Stimulated activated CD8-positive, alpha-beta memory T cell treated with anti-CD3 and anti-CD28 coated beads, Interleukin-12 subunit alpha, Interleukin-12 subunit beta, amount 100 ng/mL, for 1 hour (primary cell): ENCODE results near the gene PRKCE.

Experiments
- DNase-seq: peaks from one replicate; pipeline ENCODE4 v3.0.0-alpha.2; 2020; ENCODE audit warnings: low read depth

Gene PRKCE

GRCh38 chr2:46048693-46049092 lies 397.2 kb downstream of the PRKCE start:
- no peak for DNase-seq

DNA sequence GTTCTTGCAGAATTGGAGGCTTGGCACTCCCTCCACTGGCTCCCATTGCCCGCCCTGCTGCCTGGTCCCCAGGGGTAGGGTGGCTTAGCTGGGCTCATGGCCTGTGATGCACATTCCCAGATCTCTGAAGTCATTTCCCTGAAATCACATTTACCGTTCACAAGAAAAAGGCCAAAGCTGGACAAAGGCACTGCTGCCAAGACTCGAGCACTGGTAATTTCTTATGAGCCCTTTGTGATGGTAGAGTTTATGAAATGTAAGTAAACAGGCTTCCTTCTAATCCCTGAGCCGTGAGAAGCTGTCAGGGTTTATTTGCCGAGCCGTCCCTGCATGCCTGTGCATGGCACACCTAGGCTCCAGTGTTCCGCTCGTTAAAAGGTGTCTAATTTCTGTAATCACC lies 398.6 kb downstream of the PRKCE start:
- DNase-seq: no peak

- DNase-seq: no peak
Observed at GRCh38 chr2:46050489-46050888, 399.0 kb downstream of the PRKCE start.

DNA sequence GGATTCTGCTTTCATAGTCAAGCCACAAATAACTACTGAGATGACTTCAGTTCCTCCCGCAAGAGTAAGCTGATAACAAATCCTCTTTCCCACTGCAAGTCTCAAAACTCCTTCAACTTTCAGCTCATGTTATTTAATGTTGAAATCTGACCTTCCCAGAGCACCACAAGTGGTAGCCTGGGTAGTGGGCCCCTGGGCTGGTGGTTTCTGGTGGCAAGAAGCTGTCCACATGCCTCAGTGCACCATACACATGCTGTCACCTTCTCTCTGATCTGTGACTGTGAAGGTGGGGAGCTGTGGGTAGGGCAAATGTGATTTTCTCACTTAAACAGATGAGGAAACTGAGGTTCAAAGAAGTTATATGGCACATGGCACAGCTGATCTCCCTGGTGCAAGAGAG lies 399.6 kb downstream of the PRKCE start:
- no peak for DNase-seq

GRCh38 chr2:46053564-46053963 lies 402.1 kb downstream of the PRKCE start:
- no peak for DNase-seq

- no peak for DNase-seq
Observed at GRCh38 chr2:46056541-46056940, 405.1 kb downstream of the PRKCE start.

DNA sequence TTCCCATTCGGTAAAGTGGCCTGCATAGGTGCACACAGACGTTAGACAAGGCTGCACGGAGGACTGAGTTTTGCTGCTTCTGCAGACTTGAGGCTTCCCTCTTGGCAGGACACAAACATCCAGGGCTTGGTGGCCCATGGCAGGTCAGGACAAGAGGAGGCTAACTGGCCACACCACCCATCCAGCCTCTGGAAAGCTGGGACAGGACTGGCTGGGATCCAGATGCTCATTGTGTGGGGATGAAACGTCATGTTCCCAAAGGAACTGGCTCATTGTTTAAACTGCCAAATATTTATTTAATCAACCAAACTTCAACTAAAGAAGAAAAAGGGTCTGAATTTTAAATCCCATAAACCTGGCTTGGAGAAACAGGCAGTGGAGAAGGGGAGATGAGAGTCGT lies 406.7 kb downstream of the PRKCE start:
- DNase-seq: no peak

DNA sequence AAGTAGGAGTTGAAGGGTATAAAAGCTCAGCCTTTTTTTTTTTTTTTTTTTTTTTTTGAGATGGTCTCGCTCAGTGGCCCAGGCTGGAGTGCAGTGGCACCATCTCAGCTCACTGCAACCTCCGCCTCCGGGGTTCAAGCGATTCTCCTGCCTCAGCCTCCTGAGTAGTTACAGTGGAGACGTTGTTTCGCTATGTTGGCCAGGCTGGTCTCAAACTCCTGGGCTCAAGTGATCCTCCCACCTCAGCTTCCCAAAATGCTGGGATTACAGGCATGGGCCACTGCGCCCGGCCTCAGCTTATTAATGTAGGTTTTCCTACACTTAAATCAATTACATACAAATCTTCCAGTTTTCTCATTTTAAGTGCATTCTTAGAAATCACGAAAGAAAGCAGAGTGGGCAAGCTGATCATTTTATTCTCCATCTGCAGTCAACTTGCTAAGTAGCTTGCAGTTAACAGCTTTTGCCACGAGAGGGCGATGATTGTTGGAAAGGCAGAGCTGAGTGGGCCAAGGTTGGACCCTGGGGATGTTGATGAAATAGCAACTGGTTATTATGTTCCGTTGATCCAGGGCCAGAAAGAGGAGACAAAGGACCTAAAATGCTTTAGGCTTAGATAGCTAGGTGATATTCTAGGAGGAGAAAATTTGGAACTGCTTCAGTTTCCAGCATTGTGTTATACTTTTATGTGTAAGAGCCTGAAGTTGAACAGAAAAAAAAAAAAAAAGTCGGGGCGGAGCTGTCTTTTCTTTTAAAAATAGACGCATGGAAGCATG lies 411.4 kb downstream of the PRKCE start:
- DNase-seq: peak; percentile 51

DNA sequence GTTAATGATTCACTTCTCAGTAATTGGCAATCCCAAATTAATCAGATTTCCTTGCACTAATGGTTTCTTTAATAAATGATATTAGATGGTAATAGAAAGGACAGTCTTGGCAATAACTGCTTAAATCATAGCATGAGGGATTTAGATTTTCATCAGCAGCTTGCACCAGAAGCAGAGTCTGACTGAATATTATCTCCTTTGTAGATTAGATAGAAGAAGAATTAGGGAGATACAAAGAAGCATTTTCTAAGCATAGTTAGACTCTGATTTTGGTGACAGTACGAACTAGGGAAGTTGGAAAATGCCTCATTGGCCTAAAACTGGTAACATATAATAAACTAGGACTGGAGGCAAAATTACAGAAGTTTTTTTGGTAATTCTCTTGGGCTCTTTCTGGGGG lies 412.9 kb downstream of the PRKCE start:
- DNase-seq: no peak

GRCh38 chr2:46065152-46065551 lies 413.7 kb downstream of the PRKCE start:
- DNase-seq: no peak

DNA sequence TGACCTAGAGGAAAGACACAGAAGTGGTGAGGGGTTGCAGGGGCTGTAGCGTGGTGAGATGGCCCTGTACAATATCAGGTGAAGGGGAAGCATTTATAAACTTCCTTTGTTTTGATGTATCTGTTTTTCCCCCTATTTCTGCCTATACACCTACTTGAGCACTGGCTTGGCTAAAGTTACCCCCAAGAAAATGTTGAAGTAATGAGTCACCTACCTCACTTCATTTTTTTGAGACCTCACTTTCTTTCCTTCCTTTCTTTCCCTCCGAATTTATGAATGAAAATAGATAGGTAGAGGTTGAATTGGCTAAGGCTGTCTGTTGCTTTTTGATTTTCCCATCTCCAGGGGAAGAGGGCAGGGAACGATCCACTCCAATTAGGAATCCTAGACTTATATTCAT lies 414.6 kb downstream of the PRKCE start:
- no peak for DNase-seq

DNA sequence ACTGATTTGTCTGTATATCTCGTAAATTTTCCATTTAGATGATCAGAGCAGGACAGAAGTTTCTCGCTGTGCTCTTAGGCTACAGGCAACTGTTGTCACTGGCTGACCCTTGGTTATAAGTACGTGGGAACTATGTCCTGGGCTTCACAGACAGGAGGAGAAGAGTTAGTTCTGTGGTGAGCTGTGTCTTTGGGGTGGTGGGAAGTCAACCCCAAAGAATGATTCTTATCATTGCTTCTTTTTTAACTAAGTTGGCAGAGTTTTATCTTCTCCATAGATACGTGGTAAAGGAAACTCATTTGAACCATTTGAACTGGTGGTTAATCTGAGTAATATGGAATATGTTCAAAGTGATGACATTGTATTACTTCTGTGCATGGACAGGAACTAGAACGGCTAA lies 415.1 kb downstream of the PRKCE start:
- DNase-seq: no peak

GRCh38 chr2:46067062-46067461 lies 415.6 kb downstream of the PRKCE start:
- no peak for DNase-seq

DNA sequence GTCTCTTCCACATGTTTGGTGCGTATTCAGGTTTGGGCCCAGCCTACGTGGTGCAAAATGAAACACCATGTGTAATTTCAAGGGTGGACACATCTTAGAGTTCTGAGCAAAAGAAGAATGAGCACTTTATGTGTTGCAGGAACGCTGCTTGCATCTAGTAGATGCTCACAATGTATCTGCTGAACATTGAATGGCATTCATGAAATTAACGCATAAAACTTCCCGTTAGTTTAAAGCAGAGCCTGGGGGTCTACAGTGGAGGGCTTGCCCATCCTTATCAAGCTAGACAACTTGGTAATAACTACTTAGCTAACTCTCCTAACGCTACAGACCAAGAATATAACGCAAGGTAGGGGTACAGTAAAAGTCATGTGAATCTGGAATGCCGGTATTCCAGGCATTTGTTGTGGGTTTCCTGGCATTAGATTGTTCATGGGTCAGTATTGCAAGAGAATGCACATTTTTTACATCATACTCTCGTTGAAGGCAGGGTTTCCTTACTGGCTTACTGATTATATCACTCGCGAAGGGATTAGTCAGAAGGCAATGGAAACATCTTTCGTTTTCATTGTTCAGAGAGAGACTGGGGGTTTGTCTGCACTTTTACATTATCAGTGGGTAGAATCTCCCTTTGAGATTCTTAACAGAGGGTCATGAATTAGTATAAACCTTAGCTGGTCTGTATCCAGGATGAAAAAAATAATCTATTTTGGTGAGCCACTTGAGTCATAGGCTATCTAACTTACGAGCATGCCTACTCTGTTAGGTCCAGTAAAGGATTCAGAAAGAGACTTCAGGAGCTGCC lies 416.2 kb downstream of the PRKCE start:
- DNase-seq: no peak

DNA sequence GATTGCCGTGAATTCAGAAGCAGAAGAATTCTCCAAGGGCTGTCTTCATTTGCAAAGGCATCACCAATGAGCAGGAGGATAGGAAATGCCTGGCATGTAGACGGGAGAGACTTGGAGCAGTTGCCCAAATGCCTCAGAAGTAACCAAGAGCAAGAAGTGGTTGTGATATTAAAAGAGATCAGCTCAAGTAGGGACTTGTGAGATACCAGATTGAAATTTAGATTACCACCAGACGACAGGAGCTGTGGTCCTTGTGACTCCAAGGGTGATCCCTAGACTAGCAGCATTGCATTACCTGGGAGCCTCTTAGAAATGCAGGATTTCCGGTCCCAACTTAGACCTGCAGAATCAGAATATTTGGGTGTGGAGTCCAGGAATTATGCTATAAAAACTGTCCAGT lies 417.2 kb downstream of the PRKCE start:
- DNase-seq: no peak

DNA sequence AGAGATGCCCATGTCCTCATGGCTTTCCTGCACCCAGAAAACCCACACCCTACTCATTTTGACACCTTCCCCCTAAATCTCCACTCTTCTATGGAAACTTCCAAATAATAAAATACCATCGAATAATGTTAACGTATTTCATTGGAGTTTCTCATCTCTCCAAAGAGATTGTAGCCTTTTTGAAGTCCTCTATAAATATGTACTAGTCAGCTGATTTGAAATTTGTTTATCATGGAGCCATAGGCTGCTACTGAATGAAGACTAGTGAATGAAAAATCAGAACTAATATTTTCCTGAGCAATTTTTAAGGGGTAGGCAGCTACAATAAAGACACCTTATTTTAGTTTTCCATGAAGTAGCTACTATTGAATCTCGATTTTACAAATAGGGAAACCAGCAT lies 419.6 kb downstream of the PRKCE start:
- DNase-seq: no peak

GRCh38 chr2:46072101-46072820 lies 420.8 kb downstream of the PRKCE start:
- no peak for DNase-seq

DNA sequence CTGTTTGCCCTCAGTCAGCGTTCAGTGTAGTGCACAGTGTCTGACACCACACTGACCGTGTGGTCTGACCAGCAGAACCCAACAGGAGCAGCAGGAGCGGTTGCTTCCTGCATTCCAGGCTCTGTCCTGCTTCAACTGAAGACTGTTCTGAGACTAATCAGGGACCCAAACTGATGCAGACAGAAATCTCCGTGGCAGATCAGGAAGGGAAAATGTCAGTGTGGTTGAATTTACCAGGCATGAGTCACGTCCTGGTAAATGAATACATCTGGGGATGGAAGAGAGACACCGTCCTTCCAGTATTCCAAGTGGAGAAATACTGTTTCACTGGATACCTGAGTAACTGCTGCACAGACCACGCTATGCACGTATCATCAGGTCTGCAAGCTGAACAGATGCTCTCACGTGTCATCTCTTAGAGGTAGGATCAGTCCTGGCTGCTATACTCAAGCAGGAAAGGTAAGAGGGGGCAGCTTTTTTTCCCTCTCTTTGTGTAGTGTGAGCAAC lies 422.1 kb downstream of the PRKCE start:
- no peak for DNase-seq

- DNase-seq: no peak
Observed at GRCh38 chr2:46074501-46074900, 423.0 kb downstream of the PRKCE start.

DNA sequence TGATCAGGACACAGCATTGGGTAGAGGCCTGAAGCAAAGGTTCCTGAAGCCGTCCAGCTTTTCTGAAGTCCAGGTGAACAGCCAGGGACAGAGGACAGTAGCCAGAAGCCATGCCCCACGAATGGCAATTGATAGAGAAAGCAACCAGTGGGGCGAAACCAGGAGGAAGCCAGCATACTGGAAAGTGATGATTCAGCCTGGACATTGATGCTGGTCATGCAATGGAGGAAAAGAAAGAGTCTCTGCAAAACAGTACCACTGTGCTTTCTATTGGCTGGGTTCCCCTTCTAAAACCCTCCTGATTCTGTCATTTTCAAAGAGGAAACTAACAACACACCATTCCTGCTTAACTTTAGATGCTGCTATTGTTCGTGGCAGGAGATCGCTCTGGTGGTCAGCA lies 424.4 kb downstream of the PRKCE start:
- DNase-seq: no peak

DNA sequence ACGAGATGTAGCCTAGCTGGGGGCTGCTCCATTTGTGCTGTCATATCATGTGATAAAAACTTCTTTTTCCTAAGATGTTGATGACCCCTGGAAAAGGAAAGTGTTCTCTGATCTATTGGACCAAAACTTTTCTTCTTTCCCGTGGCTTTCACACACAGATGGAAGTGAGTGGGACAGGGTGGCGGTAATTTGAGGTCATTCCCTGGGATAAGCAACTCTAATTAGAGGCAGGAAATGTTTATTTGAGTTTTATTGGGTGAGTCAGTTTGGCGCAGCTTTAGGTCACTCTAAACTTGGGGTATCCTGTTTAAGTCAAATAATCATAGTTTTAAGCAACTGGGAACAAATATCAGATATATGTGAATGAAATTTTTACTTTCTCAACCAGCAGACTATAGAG lies 424.8 kb downstream of the PRKCE start:
- DNase-seq: no peak

- no peak for DNase-seq
Observed at GRCh38 chr2:46076875-46077274, 425.4 kb downstream of the PRKCE start.
